ENCODE results near the gene PXDN.

Gene PXDN

GRCh38 chr2:1610096-1610485, 134.2 kb downstream of the PXDN start:
- no peak for DNase-seq (ENCODE audit: low read depth)

- DNase-seq (ENCODE audit: low read depth), result no peak
Observed at GRCh38 chr2:1609485-1610095, 134.7 kb downstream of the PXDN start.

GRCh38 chr2:1609040-1609439, 135.3 kb downstream of the PXDN start:
- DNase-seq (ENCODE audit: low read depth), result no peak

DNA sequence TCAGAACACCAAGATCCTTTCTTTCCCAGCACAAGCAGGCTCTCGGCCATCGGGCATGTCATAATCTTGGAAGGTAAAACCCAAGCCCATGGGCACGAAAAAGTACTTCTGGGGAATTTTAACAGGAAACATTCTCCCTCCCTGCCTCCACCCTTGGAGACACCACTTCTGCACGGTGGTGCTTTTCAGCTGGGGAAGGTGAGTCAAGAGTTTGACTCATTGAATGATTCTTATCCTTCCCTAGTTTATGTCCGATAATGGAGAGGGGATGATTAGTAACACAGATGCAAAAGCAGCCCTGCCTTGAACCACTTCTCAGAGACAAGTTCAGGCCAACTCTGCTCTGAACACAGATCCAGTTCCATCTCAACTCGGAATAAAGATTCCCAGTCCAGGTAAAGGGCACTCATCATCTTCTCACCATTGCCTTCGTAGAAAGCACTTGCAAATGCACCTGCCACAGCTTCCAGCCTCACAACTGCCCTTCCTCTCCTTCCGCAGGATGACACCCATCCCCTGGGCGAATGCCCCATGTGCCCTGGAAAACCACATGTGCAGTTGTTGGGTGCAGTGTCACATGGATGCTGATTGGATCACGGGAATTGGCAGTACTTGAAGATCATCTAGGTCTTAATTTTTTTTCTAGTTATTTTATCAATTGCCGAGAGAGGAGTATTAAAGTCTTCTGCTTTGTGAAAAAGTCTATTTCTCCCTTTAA, 136.2 kb downstream of the PXDN start:
- no peak for DNase-seq (ENCODE audit: low read depth)

- DNase-seq (ENCODE audit: low read depth), result no peak
Observed at GRCh38 chr2:1607236-1607920, 136.9 kb downstream of the PXDN start.

DNA sequence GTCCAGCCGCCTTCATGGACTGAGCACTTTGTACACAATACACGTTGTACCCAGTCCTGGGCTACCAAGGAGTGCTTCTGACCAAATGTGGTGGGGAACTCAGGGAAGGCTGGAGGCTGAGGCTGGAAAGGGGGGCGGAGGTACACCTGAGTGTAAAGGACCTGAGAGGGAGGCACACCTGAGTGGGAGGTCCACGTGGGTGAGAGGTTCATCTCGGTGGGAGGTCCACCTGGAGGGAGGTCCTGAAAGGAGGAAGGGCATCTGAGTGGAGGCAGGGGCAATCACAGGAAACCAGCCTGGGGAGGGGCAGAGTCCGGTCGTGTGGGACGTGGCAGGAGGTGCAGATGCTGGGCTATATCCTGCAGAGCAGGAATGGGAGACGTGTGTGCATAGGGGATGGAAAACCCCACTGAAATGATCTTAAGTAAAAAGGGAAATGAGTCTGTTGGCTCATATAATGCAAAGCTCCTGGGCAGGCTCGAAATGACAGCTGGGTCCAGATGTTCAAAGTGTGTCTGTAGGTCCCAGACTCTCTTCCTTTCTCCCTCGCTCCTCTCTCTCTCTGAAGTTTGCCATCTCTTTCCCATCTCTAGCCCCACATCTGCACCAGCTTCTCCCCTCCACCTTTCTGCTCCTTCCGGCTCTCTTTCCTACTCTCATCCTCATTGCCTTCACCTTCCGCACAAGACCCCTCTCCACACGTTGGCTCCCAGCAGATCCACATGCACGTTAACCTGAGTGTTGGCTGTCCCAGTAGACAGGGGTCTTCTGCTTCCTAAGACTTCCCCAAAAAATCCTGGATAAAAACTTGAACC, 137.7 kb downstream of the PXDN start:
- DNase-seq (ENCODE audit: low read depth), result no peak

GRCh38 chr2:1606046-1606400, 138.3 kb downstream of the PXDN start:
- no peak for DNase-seq (ENCODE audit: low read depth)

DNA sequence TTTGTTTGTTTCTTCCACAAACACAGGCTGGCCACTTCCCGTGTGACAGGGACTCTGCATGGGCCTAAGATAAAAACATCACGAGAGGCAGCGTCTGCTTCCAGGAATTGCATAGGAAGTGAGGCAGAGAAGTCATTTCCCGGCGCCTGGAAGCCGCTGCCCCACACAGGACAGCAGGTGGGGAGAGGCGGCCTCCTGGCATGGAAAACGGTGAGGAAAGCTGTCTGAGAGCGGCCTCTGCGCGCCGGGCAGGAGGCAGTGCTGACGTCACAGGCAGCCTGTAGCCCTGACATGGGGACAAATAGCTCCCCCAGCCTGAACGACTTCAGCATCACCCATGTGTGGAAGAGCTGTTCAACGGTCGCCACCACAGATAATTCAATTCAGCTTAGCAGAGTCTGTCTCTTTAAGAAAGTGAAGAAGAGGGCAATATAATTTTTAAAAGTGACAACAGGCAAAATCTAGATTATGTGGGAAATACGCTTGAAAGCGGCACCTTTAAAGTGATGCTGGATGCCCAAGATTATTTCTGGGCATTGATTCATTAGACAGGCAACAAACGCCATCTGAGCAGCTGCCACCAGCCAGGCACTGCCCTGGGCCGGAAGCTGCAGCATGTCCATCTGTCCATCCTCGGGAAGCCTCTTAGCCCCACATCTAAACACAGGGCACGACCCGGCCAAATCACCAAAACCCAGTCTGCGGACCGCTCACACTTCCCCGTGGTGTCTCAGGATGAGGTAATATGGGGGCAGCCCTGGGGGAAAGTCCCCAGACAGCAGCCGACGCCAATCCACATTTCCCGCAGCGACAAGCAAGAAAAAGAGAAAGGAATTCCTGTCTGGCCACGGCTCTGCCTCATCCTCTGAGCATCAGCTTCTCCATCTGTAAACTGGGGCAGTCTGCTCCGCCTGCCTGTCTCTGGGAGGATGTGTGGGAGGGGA, 138.9 kb downstream of the PXDN start:
- DNase-seq (ENCODE audit: low read depth), result no peak

GRCh38 chr2:1603521-1603920, 140.8 kb downstream of the PXDN start:
- DNase-seq (ENCODE audit: low read depth), result no peak

GRCh38 chr2:1603059-1603458, 141.3 kb downstream of the PXDN start:
- no peak for DNase-seq (ENCODE audit: low read depth)

DNA sequence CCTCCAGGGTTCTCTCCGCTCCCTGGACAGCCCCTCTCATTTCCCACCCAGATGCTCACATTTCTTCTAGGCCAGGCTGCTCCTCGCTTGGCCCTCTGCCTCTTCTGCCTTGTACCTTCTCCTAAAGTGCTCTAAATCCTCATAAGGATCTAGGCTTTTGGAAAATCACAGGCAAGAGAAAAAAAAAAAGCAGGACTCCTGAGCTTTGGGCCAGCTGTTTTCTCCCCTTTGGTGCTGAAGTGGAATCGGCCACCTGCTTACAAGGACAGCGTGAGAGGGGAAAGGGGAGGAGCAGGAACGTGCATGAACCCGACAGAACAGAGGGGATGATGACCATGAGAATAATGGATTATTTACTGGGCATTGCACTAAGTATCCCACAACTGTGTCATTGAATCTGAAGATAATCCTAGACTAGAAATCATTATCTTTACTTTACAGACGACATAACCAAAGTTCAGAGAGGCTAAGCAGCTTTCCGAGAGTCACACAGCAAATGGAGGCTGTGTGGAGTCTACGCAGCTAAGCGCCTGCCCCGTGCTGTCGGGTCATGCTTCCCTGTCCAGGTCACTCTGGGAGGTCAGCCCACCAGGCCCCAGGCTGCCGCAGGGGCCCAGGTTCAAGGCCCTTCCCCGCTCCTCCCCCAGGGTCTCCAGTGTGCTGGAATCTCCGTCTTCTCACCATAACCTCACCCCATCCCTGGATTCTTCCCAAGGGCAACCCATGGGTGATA, 141.9 kb downstream of the PXDN start:
- no peak for DNase-seq (ENCODE audit: low read depth)

- no peak for DNase-seq (ENCODE audit: low read depth)
Observed at GRCh38 chr2:1601471-1602277, 142.6 kb downstream of the PXDN start.

- DNase-seq (ENCODE audit: low read depth), result no peak
Observed at GRCh38 chr2:1601067-1601412, 143.3 kb downstream of the PXDN start.

DNA sequence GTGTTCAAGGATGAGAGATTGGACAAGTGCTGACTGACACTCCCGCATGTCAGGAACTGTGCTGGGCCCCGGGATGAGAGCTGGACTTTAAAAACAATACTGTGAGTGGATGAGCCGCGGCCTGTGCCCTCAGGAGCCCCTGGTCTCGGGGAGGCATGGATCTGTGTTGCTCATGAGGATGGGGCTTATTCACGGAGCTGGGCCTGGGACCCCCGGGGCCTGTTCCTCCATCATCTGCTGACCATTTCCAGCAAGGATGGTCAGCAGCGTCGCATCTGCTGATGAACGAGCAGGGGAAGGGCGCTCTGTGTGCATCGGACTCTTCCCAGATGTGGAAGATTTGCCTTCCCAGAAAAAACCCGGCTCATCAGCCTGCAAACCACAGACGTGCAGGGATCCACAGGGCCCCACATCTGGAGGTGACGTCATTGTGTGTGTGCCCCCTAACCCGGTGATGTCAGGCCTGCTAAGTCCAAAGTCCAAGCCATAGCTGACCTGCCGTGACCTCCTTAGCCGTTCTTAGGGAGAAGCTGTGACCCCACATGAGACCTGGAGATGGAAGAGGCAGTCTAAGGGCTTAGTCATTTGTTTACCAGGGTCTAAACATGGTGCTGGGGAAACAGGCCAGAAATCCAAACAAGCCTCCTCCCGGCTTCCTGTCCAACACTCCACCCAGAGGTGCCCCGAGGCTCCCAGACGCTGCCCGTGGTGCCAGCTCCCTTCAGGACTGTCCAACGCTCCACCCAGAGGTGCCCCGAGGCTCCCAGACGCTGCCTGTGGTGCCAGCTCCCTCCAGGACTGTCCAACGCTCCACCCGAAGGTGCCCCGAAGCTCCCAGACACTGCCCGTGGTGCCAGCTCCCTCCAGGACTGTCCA, 143.9 kb downstream of the PXDN start:
- DNase-seq (ENCODE audit: low read depth), result no peak

GRCh38 chr2:1599301-1600085, 144.8 kb downstream of the PXDN start:
- DNase-seq (ENCODE audit: low read depth), result no peak

DNA sequence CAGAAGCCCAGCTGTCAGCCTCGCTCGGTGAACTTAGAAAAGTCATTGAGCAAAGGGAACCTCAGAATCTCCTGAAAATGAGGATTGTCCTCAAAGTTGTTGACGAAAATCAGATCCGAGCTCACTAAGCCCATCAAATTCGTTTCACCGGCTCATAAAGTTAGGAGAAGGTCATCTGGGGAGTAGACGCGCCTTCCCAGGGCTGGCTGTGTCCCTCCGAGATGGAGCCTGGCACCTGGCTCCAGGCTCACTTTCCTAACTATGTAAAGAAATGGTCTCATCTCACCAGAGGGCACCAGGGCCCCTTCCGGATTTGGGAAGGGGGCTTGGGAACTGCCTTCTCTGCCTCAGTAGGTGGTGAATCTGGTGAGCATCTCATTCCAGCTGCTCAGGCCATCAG, 145.5 kb downstream of the PXDN start:
- DNase-seq (ENCODE audit: low read depth), result no peak

- no peak for DNase-seq (ENCODE audit: low read depth)
Observed at GRCh38 chr2:1598041-1598710, 146.1 kb downstream of the PXDN start.

DNA sequence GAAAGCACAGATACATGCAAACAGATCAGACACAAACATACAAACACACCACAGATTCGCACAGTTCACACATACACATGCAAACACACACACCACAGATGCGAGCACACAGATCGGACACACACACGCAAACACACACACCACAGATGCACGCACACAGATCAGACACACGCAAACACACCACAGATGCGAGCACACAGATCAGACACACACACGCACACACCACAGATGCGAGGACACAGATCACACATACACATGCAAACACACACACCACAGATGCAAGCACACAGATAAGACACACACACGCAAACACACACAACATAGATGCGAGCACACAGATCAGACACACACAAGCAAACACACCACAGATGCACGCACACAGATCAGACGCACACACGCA, 149.0 kb downstream of the PXDN start:
- DNase-seq (ENCODE audit: low read depth), result no peak
